ENCODE measurements around the gene KSR1. TPM values are rescaled to one million over a fixed set of nuclear protein-coding genes. Genes with fewer than 3 reads are reported as not detected.

The KSR1 gene
- total RNA-seq, 4 donors from 2014 or later: 21.9 to 34.1 (median 29.0) TPM

DNA sequence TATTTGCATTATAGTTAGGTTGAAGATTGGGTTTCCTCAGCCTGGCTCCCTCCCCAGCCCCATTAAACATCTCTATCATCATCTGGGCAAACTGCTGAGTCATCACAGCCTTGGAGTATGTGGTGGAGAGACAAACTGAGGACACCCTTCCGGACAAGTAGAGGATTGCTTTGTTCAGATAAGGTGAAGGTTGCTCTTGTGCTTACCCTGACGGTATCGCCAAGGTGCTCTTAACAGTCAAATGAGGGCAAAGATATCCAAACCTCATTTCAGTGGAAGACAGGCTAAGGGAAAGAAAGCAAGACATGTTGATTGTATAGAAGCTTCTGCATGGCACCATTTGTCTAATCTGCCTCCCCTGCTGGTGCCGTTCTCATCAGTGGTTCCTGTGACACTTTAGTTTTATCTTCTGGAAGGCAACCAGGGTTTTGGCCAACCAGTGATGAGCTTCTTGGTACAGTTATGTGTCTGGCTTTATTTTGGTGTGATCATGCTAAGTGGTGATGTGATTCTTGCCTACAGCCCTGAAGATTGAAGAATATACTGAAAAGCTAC is 117.8 kb downstream of the KSR1 start:
- TF ChIP-seq CTCF (IDR thresholded peaks at IDR 0.05; ENCODE audit: low read depth): no peak

- no peak for TF ChIP-seq CTCF (IDR thresholded peaks at IDR 0.05; ENCODE audit: low read depth)
Observed at GRCh38 chr17:27575096-27575911, 119.1 kb downstream of the KSR1 start.

GRCh38 chr17:27575912-27576252 is 119.6 kb downstream of the KSR1 start:
- TF ChIP-seq CTCF (IDR thresholded peaks at IDR 0.05; ENCODE audit: low read depth): no peak

- TF ChIP-seq CTCF (IDR thresholded peaks at IDR 0.05; ENCODE audit: low read depth): no peak
Observed at GRCh38 chr17:27576477-27577083, 120.3 kb downstream of the KSR1 start.

GRCh38 chr17:27577121-27577761 is 121.0 kb downstream of the KSR1 start:
- no peak for TF ChIP-seq CTCF (IDR thresholded peaks at IDR 0.05; ENCODE audit: low read depth)

GRCh38 chr17:27577884-27578717 is 121.9 kb downstream of the KSR1 start:
- no peak for TF ChIP-seq CTCF (IDR thresholded peaks at IDR 0.05; ENCODE audit: low read depth)
